GM23338 (cell line): ENCODE measurements around the gene BEGAIN. TPM values are rescaled to one million over a fixed set of nuclear protein-coding genes. Genes with fewer than 3 reads are reported as not detected.

Source experiments
- ATAC-seq: fragments of 200-7000 bp; cut with Tn5 transposase; 3 replicates; pipeline ENCODE4 v1.9.1; 2020
- DNase-seq: peaks from one replicate; pipeline ENCODE4 v3.0.0-alpha.2; 2015; ENCODE audit warnings: low spot score
- H2AFZ ChIP-seq: fragments of 200-600 bp; sonication (generic); 2 replicates; pipeline ENCODE4 v1.8.0; 2016; ENCODE audit warnings: antibody characterized with exemption, mild to moderate bottlenecking, moderate library complexity
- H3F3A ChIP-seq: fragments of 200-600 bp; sonication (generic); replicated peaks from 2 replicates; pipeline ENCODE4 v1.8.0; 2017; ENCODE audit warnings: antibody characterized with exemption, mixed run types, low read depth
- H3K27ac ChIP-seq: fragments of 200-600 bp; sonication (generic); 2 replicates; pipeline ENCODE4 v1.6.1; 2016; ENCODE audit warnings: low read depth
- H3K27me3 ChIP-seq: fragments of 200-600 bp; sonication (generic); 2 replicates; pipeline ENCODE4 v1.8.0; 2016; ENCODE audit warnings: mild to moderate bottlenecking, mixed run types, moderate library complexity; ENCODE audit not compliant: insufficient read depth
- H3K36me3 ChIP-seq: fragments of 200-600 bp; sonication (generic); 2 replicates; pipeline ENCODE4 v1.8.0; 2016; ENCODE audit warnings: mild to moderate bottlenecking; ENCODE audit not compliant: insufficient read depth
- H3K4me1 ChIP-seq: fragments of 200-600 bp; sonication (generic); 2 replicates; pipeline ENCODE4 v1.8.0; 2016; ENCODE audit warnings: mild to moderate bottlenecking, moderate library complexity; ENCODE audit not compliant: insufficient read depth
- H3K4me2 ChIP-seq: fragments of 200-600 bp; sonication (generic); 2 replicates; pipeline ENCODE4 v1.7.1; 2017; ENCODE audit warnings: mixed run types
- H3K4me3 ChIP-seq: fragments of 200-600 bp; sonication (generic); 2 replicates; pipeline ENCODE4 v1.6.1; 2016; ENCODE audit warnings: mixed run types
- H3K79me2 ChIP-seq: fragments of 200-600 bp; sonication (generic); replicated peaks from 2 replicates; pipeline ENCODE4 v1.8.0; 2017; ENCODE audit warnings: mild to moderate bottlenecking; ENCODE audit not compliant: insufficient read depth
- H3K9me2 ChIP-seq: fragments of 200-600 bp; sonication (generic); 2 replicates; pipeline ENCODE4 v1.8.0; 2017; ENCODE audit not compliant: insufficient read depth
- H4K20me1 ChIP-seq: fragments of 200-600 bp; sonication (generic); replicated peaks from 2 replicates; pipeline ENCODE4 v1.8.0; 2017; ENCODE audit warnings: mild to moderate bottlenecking; ENCODE audit not compliant: insufficient read depth
- H3K27ac Mint-ChIP-seq: 2 replicates; pipeline ENCODE4 v1.8.0; 2020; ENCODE audit warnings: inconsistent platforms, mild to moderate bottlenecking, moderate library complexity, mixed read lengths
- H3K27me3 Mint-ChIP-seq: 3 replicates; pipeline ENCODE4 v1.8.0; 2022; ENCODE audit warnings: low read depth, mild to moderate bottlenecking, moderate library complexity, mixed read lengths, inconsistent platforms; ENCODE audit not compliant: insufficient read depth, poor library complexity
- H3K36me3 Mint-ChIP-seq: 3 replicates; pipeline ENCODE4 v1.8.0; 2021; ENCODE audit warnings: low read depth, mild to moderate bottlenecking, inconsistent platforms, moderate library complexity, mixed read lengths
- H3K4me1 Mint-ChIP-seq: 3 replicates; pipeline ENCODE4 v1.8.0; 2020; ENCODE audit warnings: mild to moderate bottlenecking, inconsistent platforms, mixed read lengths
- H3K4me3 Mint-ChIP-seq: 3 replicates; pipeline ENCODE4 v1.8.0; 2021; ENCODE audit warnings: moderate library complexity, mild to moderate bottlenecking, inconsistent platforms, mixed read lengths
- H3K9me3 Mint-ChIP-seq: 3 replicates; pipeline ENCODE4 v1.8.0; 2020; ENCODE audit warnings: moderate library complexity, mild to moderate bottlenecking, inconsistent platforms, mixed read lengths
- CREB1 ChIP-seq: fragments of 250-450 bp; sonication (Bioruptor Pico); IDR thresholded peaks from 2 replicates; pipeline ENCODE4 v1.5.0; 2020; ENCODE audit warnings: low read depth, mild to moderate bottlenecking, moderate library complexity
- CTCF ChIP-seq, 2 experiments: fragments of 200-600 bp in 1 of 2; sonication (generic) in 1 of 2; conservative IDR thresholded peaks; 2 replicates each; pipeline versions ENCODE4 v1.5.1 to v1.6.1; 2016 to 2017; ENCODE audit warnings: antibody characterized with exemption in 2 of 2, low read depth in 2 of 2, mild to moderate bottlenecking in 2 of 2, moderate library complexity in 1 of 2
- ETS1 ChIP-seq: IDR thresholded peaks from 2 replicates; pipeline ENCODE4 v1.6.1; 2016; ENCODE audit warnings: antibody characterized with exemption
- EZH2 ChIP-seq: fragments of 200-600 bp; sonication (generic); IDR thresholded peaks from one replicate; pipeline ENCODE4 v1.8.0; 2017; ENCODE audit warnings: antibody characterized with exemption, mild to moderate bottlenecking, low read depth; ENCODE audit not compliant: unreplicated experiment
- EZH2phosphoT487 ChIP-seq: fragments of 200-600 bp; sonication (generic); IDR thresholded peaks from one replicate; pipeline ENCODE4 v1.8.1; 2018; ENCODE audit warnings: antibody characterized with exemption; ENCODE audit not compliant: unreplicated experiment
- JUNB ChIP-seq: IDR thresholded peaks from one replicate; pipeline ENCODE4 v1.6.1; 2016; ENCODE audit warnings: antibody characterized with exemption; ENCODE audit not compliant: unreplicated experiment
- NANOG ChIP-seq: IDR thresholded peaks from 2 replicates; pipeline ENCODE4 v1.6.1; 2016; ENCODE audit warnings: antibody characterized with exemption, borderline replicate concordance
- STAT1 ChIP-seq: IDR thresholded peaks from one replicate; pipeline ENCODE4 v1.6.1; 2016; ENCODE audit warnings: antibody characterized with exemption; ENCODE audit not compliant: unreplicated experiment
- ZNF331 ChIP-seq: fragments of 250-450 bp; sonication (Bioruptor Pico); IDR thresholded peaks from 2 replicates; pipeline ENCODE4 v1.5.0; 2020; ENCODE audit warnings: low read depth, mild to moderate bottlenecking, moderate library complexity
- polyA plus RNA-seq: library from polyadenylated mRNA; unstranded; fragments of >200 nt; fragmentation: Nextera tagmentation; extraction: Ambion mirVana; gene quantifications from 2 replicates; pipeline ENCODE4 v1.2.1, GENCODE V29; 2016
- total RNA-seq: library from RNA; depleted of rRNA; stranded (reverse); fragments of >200 nt; shearing (Covaris generic); gene quantifications from 2 replicates; pipeline ENCODE4 v1.2.3, GENCODE V29; 2014

BEGAIN gene
- total and polyA plus RNA-seq, 2 experiments from 2014 or later = 0.60 to 2.4 TPM

DNA sequence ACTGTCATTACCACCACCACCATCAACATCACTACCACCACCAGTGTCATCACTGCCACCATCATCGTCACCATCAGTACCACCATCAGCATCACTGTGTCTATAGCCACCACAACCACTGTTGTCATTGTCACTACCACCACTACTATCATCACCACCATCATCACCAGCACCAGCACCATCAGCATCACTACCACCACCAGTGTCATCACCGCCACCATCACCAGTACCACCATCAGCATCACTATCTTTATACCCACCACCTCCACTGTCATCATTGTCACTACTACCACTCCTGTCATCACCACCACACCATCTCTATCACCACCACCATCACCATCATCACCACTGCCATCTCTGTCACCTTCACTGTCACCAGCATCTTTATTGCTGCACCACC is 60.6 kb downstream of the BEGAIN start:
- Mint-ChIP-seq H3K27me3 (peaks cover 6% of the 10 kb centered on the region), H3K4me1 (peaks cover 12% of the 10 kb centered on the region), H3K4me3 (no peak overlapping the region), H3K27ac (no peak overlapping the region), H3K9me3 (no peaks in the 10 kb centered on the region), H3K36me3 (no peaks in the 10 kb centered on the region)
- H3K4me2 ChIP-seq = no peak overlapping the region
- H2AFZ ChIP-seq = no peak overlapping the region
- ATAC-seq (no peak), DNase-seq (no peak)
- TF ChIP-seq EZH2 = no peak
- no peak for TF ChIP-seq NANOG
- no peak for TF ChIP-seq ZNF331
- TF ChIP-seq JUNB = no peak
- no peak for TF ChIP-seq EZH2phosphoT487
- TF ChIP-seq CTCF (conservative IDR thresholded peaks at IDR 0.05; ENCODE audit: low read depth in 2 of 2) = no peak
- TF ChIP-seq STAT1 = no peak
- TF ChIP-seq ETS1 = no peak
- no peak for TF ChIP-seq CREB1 (CRISPR knock-in tag)
- H3K9me2 ChIP-seq = no peaks in the 10 kb centered on the region
- no peaks in the 10 kb centered on the region for H3F3A ChIP-seq
- H3K27me3 ChIP-seq = no peaks in the 10 kb centered on the region
- no peak overlapping the region for H3K4me3 ChIP-seq
- no peak overlapping the region for H3K27ac ChIP-seq
- H3K36me3 ChIP-seq = no peaks in the 10 kb centered on the region
- no peaks in the 10 kb centered on the region for H3K79me2 ChIP-seq
- 0 out of 2 replicates have a peak, but pooled peaks cover 1% of the 10 kb centered on the region for H3K4me1 ChIP-seq
- no peaks in the 10 kb centered on the region for H4K20me1 ChIP-seq

DNA sequence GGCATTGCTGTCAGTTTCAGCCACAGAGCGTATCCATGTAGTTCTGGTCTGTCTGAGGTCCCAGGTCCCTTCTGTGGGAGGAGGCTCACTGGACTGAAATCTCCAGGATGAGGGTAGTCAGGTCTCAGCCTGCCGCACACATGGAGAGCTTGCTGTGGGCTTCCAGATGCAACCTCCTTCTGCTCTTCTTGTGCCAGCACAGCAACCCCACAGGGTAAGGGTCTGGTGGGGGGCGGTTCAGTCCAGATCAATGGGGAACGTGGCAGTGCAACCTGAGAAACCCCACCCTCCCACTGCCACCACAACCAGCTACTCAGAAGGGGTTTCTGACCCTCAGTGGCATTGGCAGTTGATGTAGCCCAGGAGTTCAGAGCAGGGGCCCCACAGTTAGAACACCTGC is 61.2 kb downstream of the BEGAIN start:
- no peak overlapping the region for H3K4me2 ChIP-seq
- no peak for TF ChIP-seq EZH2phosphoT487
- TF ChIP-seq ETS1 = no peak
- no peak for TF ChIP-seq JUNB
- Mint-ChIP-seq H3K4me1 (peaks cover 13% of the 10 kb centered on the region), H3K4me3 (no peak overlapping the region), H3K9me3 (no peaks in the 10 kb centered on the region), H3K27ac (no peak overlapping the region), H3K27me3 (peaks cover 6% of the 10 kb centered on the region), H3K36me3 (no peaks in the 10 kb centered on the region)
- ATAC-seq (no peak), DNase-seq (no peak)
- H2AFZ ChIP-seq = no peak overlapping the region
- no peaks in the 10 kb centered on the region for H3F3A ChIP-seq
- no peaks in the 10 kb centered on the region for H3K79me2 ChIP-seq
- no peaks in the 10 kb centered on the region for H3K27me3 ChIP-seq
- no peaks in the 10 kb centered on the region for H3K9me2 ChIP-seq
- H3K36me3 ChIP-seq = no peaks in the 10 kb centered on the region
- H3K4me1 ChIP-seq = 0 out of 2 replicates have a peak, but pooled peaks cover 4% of the 10 kb centered on the region
- H4K20me1 ChIP-seq = no peaks in the 10 kb centered on the region
- no peak overlapping the region for H3K4me3 ChIP-seq
- no peak overlapping the region for H3K27ac ChIP-seq
